Activated B cell treated with CpG ODN at 0.5 μM for 24 hours (primary cell): ENCODE data around the gene LSM6. TPM values are rescaled to one million over a fixed set of nuclear protein-coding genes. Genes with fewer than 3 reads are reported as not detected.

Experiments
- ATAC-seq: fragments of 200-7000 bp; cut with Tn5 transposase; one replicate; pipeline ENCODE4 v1.10.0; 2021; ENCODE audit warnings: low read depth, mild to moderate bottlenecking, moderate library complexity
- CTCF ChIA-PET: fragments of 350-600 bp; sonication (Branson Sonifier 250); formaldehyde crosslinking; loops from one replicate; lab custom pipeline; 2021; ENCODE audit warnings: antibody characterized with exemption; lab: Charles Lee
- POLR2A ChIA-PET: fragments of 350-600 bp; sonication (Branson Sonifier 250); formaldehyde crosslinking; loops from one replicate; lab custom pipeline; 2021; ENCODE audit warnings: antibody characterized with exemption; lab: Charles Lee
- DNase-seq: peaks from one replicate; pipeline ENCODE4 v3.0.0; 2022
- H3K27ac Mint-ChIP-seq: one replicate; pipeline ENCODE4 v1.8.0; 2020; ENCODE audit warnings: mixed read lengths
- H3K27me3 Mint-ChIP-seq: one replicate; pipeline ENCODE4 v1.8.0; 2021; ENCODE audit warnings: mixed read lengths
- H3K36me3 Mint-ChIP-seq: one replicate; pipeline ENCODE4 v1.8.0; 2021; ENCODE audit warnings: low read depth, mixed read lengths
- H3K4me1 Mint-ChIP-seq: one replicate; pipeline ENCODE4 v1.8.0; 2021; ENCODE audit warnings: mixed read lengths
- H3K4me3 Mint-ChIP-seq: one replicate; pipeline ENCODE4 v1.8.0; 2020; ENCODE audit warnings: mild to moderate bottlenecking, mixed read lengths
- H3K9me3 Mint-ChIP-seq: one replicate; pipeline ENCODE4 v1.8.0; 2020; ENCODE audit warnings: mixed read lengths
- CTCF ChIP-seq: fragments of 200-600 bp; IDR thresholded peaks from one replicate; pipeline ENCODE4 v1.8.0; 2022; ENCODE audit warnings: antibody characterized with exemption, mild to moderate bottlenecking
- intact Hi-C: fragments of 100-400 bp; cut with micrococcal nuclease; formaldehyde crosslinking; loops from one replicate; pipeline ENCODE4 v1.15.1; 2024
- total RNA-seq: library from RNA; stranded (reverse); gene quantifications from 2 replicates; pipeline ENCODE4 v1.2.3, GENCODE V29; 2022

The LSM6 gene
- total RNA-seq, 1 donor from 2014 or later: 59.7 TPM

DNA sequence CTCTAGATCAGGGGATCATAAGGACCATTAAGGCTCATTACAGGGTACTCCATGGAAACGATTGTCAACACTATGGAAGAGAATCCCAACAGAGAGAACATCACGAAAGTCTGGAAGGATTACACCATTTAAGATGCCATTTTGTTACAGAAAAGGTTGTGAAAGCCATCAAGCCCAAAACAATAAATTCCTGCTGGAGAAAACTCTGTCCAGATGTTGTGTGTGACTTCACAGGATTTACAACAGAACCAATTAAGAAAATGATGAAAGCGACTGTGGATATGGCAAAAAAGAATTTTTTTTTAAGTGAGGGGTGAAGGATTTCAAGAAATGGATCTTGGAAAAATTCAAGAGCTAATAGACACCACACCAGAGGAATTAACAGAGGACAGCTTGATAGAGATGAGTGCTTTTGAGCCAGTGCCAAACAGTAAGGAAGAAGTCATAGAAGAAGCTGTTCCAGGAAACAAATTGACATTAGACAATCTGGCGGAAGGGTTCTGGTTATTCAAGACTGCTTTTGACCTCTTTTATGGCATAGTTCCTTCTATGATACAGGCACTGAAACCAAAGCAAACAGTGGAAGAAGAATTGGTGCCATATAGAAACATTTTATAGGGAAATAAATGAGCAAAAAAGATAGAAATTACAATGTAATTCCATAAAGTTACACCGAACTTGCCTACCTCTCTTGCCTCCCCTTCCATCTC, 17.3 kb upstream of the LSM6 start:
- H3K4me1 Mint-ChIP-seq: peaks cover 5% of the 10 kb centered on the region
- H3K4me3 Mint-ChIP-seq: no peak overlapping the region
- intact Hi-C loops: no loop called here
- DNase-seq (no peak), ATAC-seq (no peak)
- H3K9me3 Mint-ChIP-seq: peaks cover 10% of the 10 kb centered on the region
- no peak overlapping the region for H3K27ac Mint-ChIP-seq
- ChIA-PET CTCF (no interaction called here), POLR2A (no interaction called here)
- no peaks in the 10 kb centered on the region for H3K36me3 Mint-ChIP-seq
- H3K27me3 Mint-ChIP-seq: peaks cover 1% of the 10 kb centered on the region
- no peak for TF ChIP-seq CTCF

GRCh38 chr4:146159384-146160058, 16.0 kb upstream of the LSM6 start:
- H3K27ac Mint-ChIP-seq: no peak overlapping the region
- CTCF ChIA-PET: no interaction called here

DNA sequence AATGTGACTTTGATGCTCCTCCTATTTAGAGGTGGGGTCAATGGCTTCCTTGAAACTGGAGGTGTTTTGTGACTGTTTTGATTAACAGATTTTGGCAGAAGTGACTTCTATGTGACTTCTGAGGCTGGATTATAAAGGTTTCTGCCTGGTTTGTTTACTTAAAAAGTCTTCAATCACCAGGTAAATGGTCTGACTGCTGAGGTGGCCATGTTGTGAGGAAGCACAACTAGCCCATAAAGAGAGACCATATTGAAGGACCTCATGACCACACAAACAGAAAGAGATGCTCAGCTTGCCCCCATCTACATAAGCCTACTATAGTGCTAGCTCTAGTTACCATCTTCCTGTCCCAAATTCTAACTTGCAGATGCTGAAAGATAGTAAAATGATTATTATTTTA, 14.3 kb upstream of the LSM6 start:
- Mint-ChIP-seq H3K4me1 (peaks cover 5% of the 10 kb centered on the region), H3K27me3 (no peaks in the 10 kb centered on the region), H3K9me3 (peaks cover 10% of the 10 kb centered on the region), H3K27ac (no peak overlapping the region), H3K36me3 (no peaks in the 10 kb centered on the region), H3K4me3 (no peak overlapping the region)
- intact Hi-C loops: no loop called here
- CTCF ChIA-PET: no interaction called here
- ATAC-seq (no peak), DNase-seq (no peak)
- no peak for TF ChIP-seq CTCF
- POLR2A ChIA-PET: no interaction called here

More at GRCh38 chr4:146159384-146160058, 16.0 kb upstream of the LSM6 start:
- intact Hi-C loops: no loop called here
- no peak for TF ChIP-seq CTCF
- ATAC-seq (no peak), DNase-seq (no peak)
- Mint-ChIP-seq H3K27me3 (peaks cover 1% of the 10 kb centered on the region), H3K4me1 (peaks cover 5% of the 10 kb centered on the region), H3K36me3 (no peaks in the 10 kb centered on the region), H3K4me3 (no peak overlapping the region), H3K9me3 (peaks cover 10% of the 10 kb centered on the region)
- POLR2A ChIA-PET: interaction anchor here (1.3 kb wide), 1 partner anchor 12 kb away, joined by 3 read pairs; no protein-coding TSS in a partner anchor

GRCh38 chr4:146165221-146165620, 10.3 kb upstream of the LSM6 start:
- Mint-ChIP-seq H3K9me3 (peaks cover 6% of the 10 kb centered on the region), H3K27ac (no peak overlapping the region), H3K27me3 (no peaks in the 10 kb centered on the region), H3K4me1 (no peaks in the 10 kb centered on the region), H3K4me3 (no peak overlapping the region), H3K36me3 (no peaks in the 10 kb centered on the region)
- no peak for ATAC-seq
- intact Hi-C loops: no loop called here
- TF ChIP-seq CTCF: no peak
- POLR2A ChIA-PET: no interaction called here
- CTCF ChIA-PET: no interaction called here
- DNase-seq: no peak

- Mint-ChIP-seq H3K27me3 (no peaks in the 10 kb centered on the region), H3K9me3 (peaks cover 5% of the 10 kb centered on the region), H3K27ac (no peak overlapping the region), H3K4me1 (no peaks in the 10 kb centered on the region), H3K36me3 (no peaks in the 10 kb centered on the region), H3K4me3 (no peak overlapping the region)
- POLR2A ChIA-PET: no interaction called here
- CTCF ChIA-PET: interaction anchor here (0.7 kb wide), 1 partner anchor 9 kb away, joined by 3 read pairs; no protein-coding TSS in a partner anchor
- TF ChIP-seq CTCF: no peak
- intact Hi-C loops: no loop called here
- ATAC-seq: no peak
- no peak for DNase-seq
These were observed 9.7 kb upstream of the LSM6 start for GRCh38 chr4:146165840-146166239.
